Measurements from ENCODE around the gene FCN1. TPM values are rescaled to one million over a fixed set of nuclear protein-coding genes. Genes with fewer than 3 reads are reported as not detected.
"Not testable (repeated sequence)": the region's sequence is repeated elsewhere in the genome, so short reads cannot be mapped to it uniquely, and the experiment has no call there.

Gene FCN1

GRCh38 chr9:134857451-134857850 is 60.3 kb downstream of the FCN1 start:
- H2BK5ac ChIP-seq (ENCODE audit: low read length); H3K4me2 ChIP-seq (ENCODE audit: low read length); H3K4me3 ChIP-seq (ENCODE audit: low read length); H3K18ac ChIP-seq (ENCODE audit: low read length); H3K56ac ChIP-seq (ENCODE audit: low read length); H3K79me1 ChIP-seq (ENCODE audit: low read length); H3K27ac ChIP-seq (ENCODE audit: low read depth, low read length); H3K4ac ChIP-seq (ENCODE audit: low read depth, low read length); H2BK15ac ChIP-seq (replicated peaks; ENCODE audit: low read depth); H4K8ac ChIP-seq (ENCODE audit: low read depth, low read length); H3K27me3 ChIP-seq (ENCODE audit: insufficient read depth, low read length, poor library complexity); H3K36me3 ChIP-seq (ENCODE audit: control insufficient read depth, insufficient read depth, low read length); H2BK120ac ChIP-seq (ENCODE audit: low read depth, low read length); H3K79me2 ChIP-seq (ENCODE audit: control insufficient read depth, insufficient read depth, low read length); H3K9ac ChIP-seq (ENCODE audit: low read length); H4K5ac ChIP-seq (ENCODE audit: low read length); H3K4me1 ChIP-seq (ENCODE audit: control insufficient read depth, low read depth, low read length); DNase-seq; H2AK5ac ChIP-seq (ENCODE audit: low read length); H3K23ac ChIP-seq (ENCODE audit: low read length): not testable (repeated sequence)
- no CpG with 5 or more reads among the region's 2 CpGs for WGBS (ENCODE audit: extremely low coverage, insufficient coverage, low lambda C conversion rate)

GRCh38 chr9:134855900-134856377 is 61.8 kb downstream of the FCN1 start:
- H2BK120ac ChIP-seq (ENCODE audit: low read depth, low read length): no peak overlapping the region
- no peak overlapping the region for H3K56ac ChIP-seq (ENCODE audit: low read length)
- no peak overlapping the region for H4K8ac ChIP-seq (ENCODE audit: low read depth, low read length)
- H3K4me2 ChIP-seq (ENCODE audit: low read length): no peak overlapping the region
- DNase-seq: no peak
- no peak overlapping the region for H2BK5ac ChIP-seq (ENCODE audit: low read length)
- H3K4me1 ChIP-seq (ENCODE audit: control insufficient read depth, low read depth, low read length): no peaks in the 10 kb centered on the region
- no peaks in the 10 kb centered on the region for H3K36me3 ChIP-seq (ENCODE audit: control insufficient read depth, insufficient read depth, low read length)
- no peak overlapping the region for H3K27ac ChIP-seq (ENCODE audit: low read depth, low read length)
- no peak overlapping the region for H3K4me3 ChIP-seq (ENCODE audit: low read length)
- no peak overlapping the region for H2BK15ac ChIP-seq (replicated peaks; ENCODE audit: low read depth)
- H3K4ac ChIP-seq (ENCODE audit: low read depth, low read length): no peak overlapping the region
- H3K27me3 ChIP-seq (ENCODE audit: insufficient read depth, low read length, poor library complexity): no peaks in the 10 kb centered on the region
- H3K23ac ChIP-seq (ENCODE audit: low read length): no peak overlapping the region
- H3K79me2 ChIP-seq (ENCODE audit: control insufficient read depth, insufficient read depth, low read length): no peaks in the 10 kb centered on the region
- no peak overlapping the region for H4K5ac ChIP-seq (ENCODE audit: low read length)
- no peak overlapping the region for H3K18ac ChIP-seq (ENCODE audit: low read length)
- H2AK5ac ChIP-seq (ENCODE audit: low read length): no peak overlapping the region
- whole genome bisulfite sequencing (ENCODE audit: extremely low coverage, insufficient coverage, low lambda C conversion rate): no CpG with 5 or more reads among the region's 9 CpGs
- no peak overlapping the region for H3K9ac ChIP-seq (ENCODE audit: low read length)
- no peaks in the 10 kb centered on the region for H3K79me1 ChIP-seq (ENCODE audit: low read length)

Small RNA genes lying within 50 kb of the gene (small RNA-seq; reads per million reads assigned to genes)
- not detected for gene AL603650.1 (ENCODE audit: insufficient read depth)

Measured in mesendoderm (in vitro differentiated cells).